Left cardiac atrium (tissue), 4 donors: ENCODE measurements around the gene NPC2. TPM values are rescaled to one million over a fixed set of nuclear protein-coding genes. Genes with fewer than 3 reads are reported as not detected.
"Not testable (repeated sequence)": the region's sequence is repeated elsewhere in the genome, so short reads cannot be mapped to it uniquely, and the experiment has no call there.

Experiments used
- ATAC-seq, 2 donors: fragments of 200-7000 bp; cut with Tn5 transposase; one replicate each; pipeline ENCODE4 v1.9.1; 2020; ENCODE audit warnings: mild to moderate bottlenecking in 2 of 2, moderate library complexity in 2 of 2
- DNase-seq: peaks from one replicate; pipeline ENCODE4 v3.0.0-alpha.2; 2020
- intact Hi-C, 2 donors: fragments of 100-400 bp; cut with DNase I; formaldehyde crosslinking; loops; one replicate each; pipeline versions ENCODE4 v1.14.1 to v1.15.1; 2022 to 2023
- total RNA-seq, 2 donors: library from RNA; stranded (reverse); fragmentation: NEBNext Ultra II Directional; extraction: Animal tissue kit (Norgen Biotek cat#: 25700); gene quantifications; one replicate each; pipeline ENCODE4 v1.2.1, GENCODE V29; 2021
- donor health status: DM: no; HTN: yes; CAD: no.
- donor health status: DM: no; HTN: yes; CAD: no; lungs with severe emphysema.
- donor health status: DM: yes; HTN: yes; CAD: no.
- donor health status: Dilated cardiomyopathy.

Gene NPC2
- total RNA-seq, 2 donors from 2014 or later = 156 to 157 TPM

- ATAC-seq (no peak), DNase-seq (no peak)
- intact Hi-C loops = no loop called here
These were observed 10.5 kb downstream of the NPC2 start for GRCh38 chr14:74482571-74482970.

GRCh38 chr14:74480046-74480445, 13.1 kb downstream of the NPC2 start:
- ATAC-seq = no peak
- no peak for DNase-seq
- intact Hi-C loops = no loop called here

- intact Hi-C loops = loop anchor here (1.0 to 5.0 kb wide), 2 partner anchors 117 kb away; no protein-coding TSS in a partner anchor
- DNase-seq (no peak), ATAC-seq (no peak)
These were observed 14.0 kb downstream of the NPC2 start for GRCh38 chr14:74478996-74479635.

- intact Hi-C loops = loop anchor here in 1 of 2 donors (5.0 kb wide), 1 partner anchor 114 kb away; no protein-coding TSS in a partner anchor
- ATAC-seq (no peak), DNase-seq (no peak)
These were observed 16.5 kb downstream of the NPC2 start for GRCh38 chr14:74476607-74477006.

GRCh38 chr14:74476107-74476506, 17.0 kb downstream of the NPC2 start:
- ATAC-seq (peak; percentile 28 to 51), DNase-seq (no peak)
- intact Hi-C loops = loop anchor here in 1 of 2 donors (5.0 kb wide), 1 partner anchor 114 kb away; no protein-coding TSS in a partner anchor

- intact Hi-C loops = loop anchor here in 1 of 2 donors (5.0 kb wide), 1 partner anchor 113 kb away; no protein-coding TSS in a partner anchor
- DNase-seq (no peak), ATAC-seq (peak; percentile 34 to 79)
These were observed 17.4 kb downstream of the NPC2 start for GRCh38 chr14:74475678-74476077.

DNA sequence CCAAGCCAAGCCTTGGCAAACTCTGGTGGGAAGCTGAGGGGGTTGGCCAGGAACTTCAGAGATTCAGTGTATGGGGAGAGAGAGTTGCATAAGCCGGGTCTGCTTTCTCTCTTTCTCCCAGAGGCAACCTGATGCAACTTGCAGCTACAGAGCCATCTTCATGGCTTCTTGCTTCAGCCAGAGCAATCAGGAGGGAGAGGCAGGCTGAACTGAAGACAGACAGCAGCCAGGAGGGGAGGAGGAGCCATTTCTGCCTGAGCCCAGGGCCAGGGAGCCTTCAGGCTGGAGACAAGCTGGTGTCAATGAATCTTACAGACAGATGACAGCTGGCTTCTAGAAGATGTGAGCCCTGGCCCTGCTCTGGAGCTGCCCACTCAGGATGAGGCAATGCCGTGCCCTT, 18.7 kb downstream of the NPC2 start:
- ATAC-seq (no peak), DNase-seq (no peak)
- intact Hi-C loops = no loop called here

DNA sequence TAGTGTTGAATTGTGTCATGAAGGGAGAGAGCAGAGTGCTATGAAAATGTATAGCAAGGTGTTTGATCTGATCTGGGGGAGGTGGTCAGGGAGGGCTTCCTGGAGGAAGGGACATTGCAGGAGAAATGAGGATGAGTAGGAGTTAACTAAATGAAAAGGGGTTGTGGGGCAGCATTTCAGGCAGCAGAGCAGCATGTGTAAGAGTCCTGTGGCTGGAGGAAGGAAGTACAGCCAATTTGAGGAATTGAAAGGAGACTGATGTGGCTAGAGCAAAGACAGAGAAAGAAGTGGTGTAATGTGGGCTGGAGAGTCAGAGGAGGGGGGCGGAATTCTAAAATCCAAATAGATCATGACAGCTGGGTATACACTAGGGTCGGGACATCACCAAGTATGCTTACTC, 20.5 kb downstream of the NPC2 start:
- ATAC-seq (no peak), DNase-seq (no peak)
- intact Hi-C loops = no loop called here

DNA sequence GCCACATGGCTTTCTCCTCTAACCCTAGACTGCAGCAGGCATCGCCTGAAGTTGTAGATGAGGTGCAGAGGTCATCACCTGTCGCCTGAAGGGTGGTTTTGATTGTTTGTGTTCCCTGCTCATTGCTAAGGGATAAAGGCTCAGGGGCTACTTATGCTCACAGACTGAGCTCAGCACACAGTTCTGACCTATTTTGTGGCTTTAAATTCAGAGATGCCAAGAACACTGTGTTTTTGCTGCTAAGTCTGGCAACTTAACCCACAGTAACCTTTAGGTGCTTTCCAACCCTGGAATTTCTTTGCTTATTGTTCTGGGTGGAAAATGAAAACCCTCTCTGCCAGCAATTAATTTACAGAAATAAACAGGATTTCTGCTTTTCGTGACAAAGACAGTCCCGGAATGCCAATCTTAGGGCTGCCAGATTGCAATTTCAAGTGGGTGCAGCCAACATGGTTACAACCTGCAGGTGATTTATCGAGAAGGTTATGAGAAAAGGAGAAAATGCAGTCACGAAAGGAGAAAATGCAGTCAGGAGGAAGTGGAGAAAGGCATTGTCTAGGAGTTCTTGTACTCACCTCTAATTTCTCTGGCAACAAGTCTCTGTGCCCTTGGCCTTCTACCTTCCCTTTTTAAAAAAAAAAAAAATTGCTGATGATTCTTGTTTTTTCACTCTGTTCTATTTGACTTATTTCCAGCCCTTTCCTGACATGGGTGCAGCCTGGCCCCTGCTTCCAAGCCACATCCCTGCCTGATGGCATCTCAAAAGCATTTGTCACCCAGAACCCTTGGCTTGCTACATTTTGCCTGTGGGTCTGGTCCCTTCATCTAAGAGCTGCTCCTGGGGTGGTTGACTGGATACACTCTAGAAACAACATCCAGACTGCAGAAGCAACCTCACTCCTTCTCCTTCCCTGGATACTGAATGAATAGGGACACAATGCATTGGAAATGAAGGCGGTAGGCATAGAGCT, 23.3 kb downstream of the NPC2 start:
- intact Hi-C loops = no loop called here
- ATAC-seq = peak in 1 of 2 donors; percentile 23
- DNase-seq = no peak

DNA sequence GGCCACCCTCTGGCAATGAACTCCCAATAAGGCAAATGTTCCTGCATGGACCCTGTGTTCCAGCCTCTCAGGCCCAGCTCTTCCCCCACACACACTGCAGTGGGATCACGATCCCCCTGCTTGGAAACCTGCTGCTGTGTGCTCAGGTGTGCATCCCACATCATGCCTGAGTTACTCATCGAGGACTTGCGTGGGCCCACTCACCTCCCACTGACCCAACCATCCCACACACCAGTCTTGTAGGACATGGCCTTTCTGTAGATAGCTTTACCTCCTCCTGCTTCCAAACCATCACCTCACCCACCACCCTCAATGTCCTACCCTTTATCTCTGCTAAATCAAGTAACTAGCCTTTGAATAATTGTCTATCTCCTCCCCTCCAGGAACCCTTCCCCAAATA, 24.6 kb downstream of the NPC2 start:
- intact Hi-C loops = no loop called here
- no peak for ATAC-seq
- no peak for DNase-seq

GRCh38 chr14:74465335-74465734, 27.8 kb downstream of the NPC2 start:
- ATAC-seq (no peak), DNase-seq (no peak)
- intact Hi-C loops = no loop called here

- no peak for ATAC-seq
- intact Hi-C loops = no loop called here
- DNase-seq = no peak
These were observed 28.3 kb downstream of the NPC2 start for GRCh38 chr14:74464785-74465184.

DNA sequence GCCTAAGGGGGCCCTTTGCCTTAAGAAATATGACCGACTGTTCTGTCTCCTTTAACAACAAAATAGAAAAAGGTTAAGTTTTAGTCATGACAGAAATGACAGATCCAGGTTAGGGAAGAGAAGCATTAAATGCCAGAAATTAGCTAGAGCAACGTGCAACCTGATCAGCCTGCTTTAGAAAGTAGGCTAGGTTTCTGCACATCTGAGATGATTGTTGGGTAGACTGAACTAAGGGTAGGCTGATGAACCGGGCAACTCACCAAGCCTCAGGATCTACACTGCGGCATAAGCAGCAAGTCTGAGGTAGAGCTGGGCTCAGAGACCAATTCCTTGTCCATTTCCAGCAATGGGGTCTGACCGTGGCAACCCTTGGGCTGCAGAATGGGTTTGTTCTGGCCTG, 29.4 kb downstream of the NPC2 start:
- intact Hi-C loops = no loop called here

DNA sequence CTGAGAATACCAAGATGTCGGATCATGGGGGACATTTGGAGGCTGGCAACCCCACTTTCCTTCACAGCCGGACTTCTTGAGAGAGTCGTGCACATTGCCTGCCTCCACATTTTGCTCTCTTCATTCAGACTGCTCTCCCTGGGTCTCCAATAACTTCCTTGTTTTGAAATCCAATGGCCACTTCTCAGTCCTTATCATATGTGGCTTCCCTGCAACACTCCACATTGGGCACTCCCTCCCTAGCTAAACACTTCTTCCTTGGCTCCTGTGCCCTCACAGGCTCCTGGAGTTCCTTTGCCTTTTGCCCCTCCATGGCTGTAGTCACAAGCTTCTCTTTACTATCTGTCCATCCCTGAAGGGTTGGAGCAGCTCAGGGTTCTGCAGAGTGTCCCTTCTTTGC, 30.1 kb downstream of the NPC2 start:
- ATAC-seq (no peak), DNase-seq (no peak)
- intact Hi-C loops = no loop called here

More for the DNA sequence above, 29.4 kb downstream of the NPC2 start:
- DNase-seq (no peak), ATAC-seq (no peak)

DNA sequence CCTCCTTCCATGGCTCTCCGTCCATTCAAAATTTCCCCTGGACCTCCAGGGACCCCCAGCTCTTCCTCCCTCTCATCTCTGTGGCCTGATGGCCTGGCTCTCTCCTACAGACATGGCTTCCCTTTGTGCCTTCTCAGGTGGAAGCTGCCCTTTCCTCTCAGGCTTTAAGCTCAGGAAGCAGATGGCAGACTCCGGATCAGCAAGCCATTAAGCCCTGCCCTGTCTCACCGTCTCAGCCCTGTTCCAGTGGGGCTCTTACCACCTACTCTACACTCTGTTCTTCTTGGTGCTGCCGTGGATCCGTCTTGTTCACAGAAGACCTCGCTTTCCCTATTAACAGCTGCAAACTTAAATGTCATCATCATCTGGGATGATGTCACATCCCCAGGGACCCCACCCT, 33.1 kb downstream of the NPC2 start:
- peak in 1 of 2 donors; percentile 12 for ATAC-seq
- DNase-seq = no peak

DNA sequence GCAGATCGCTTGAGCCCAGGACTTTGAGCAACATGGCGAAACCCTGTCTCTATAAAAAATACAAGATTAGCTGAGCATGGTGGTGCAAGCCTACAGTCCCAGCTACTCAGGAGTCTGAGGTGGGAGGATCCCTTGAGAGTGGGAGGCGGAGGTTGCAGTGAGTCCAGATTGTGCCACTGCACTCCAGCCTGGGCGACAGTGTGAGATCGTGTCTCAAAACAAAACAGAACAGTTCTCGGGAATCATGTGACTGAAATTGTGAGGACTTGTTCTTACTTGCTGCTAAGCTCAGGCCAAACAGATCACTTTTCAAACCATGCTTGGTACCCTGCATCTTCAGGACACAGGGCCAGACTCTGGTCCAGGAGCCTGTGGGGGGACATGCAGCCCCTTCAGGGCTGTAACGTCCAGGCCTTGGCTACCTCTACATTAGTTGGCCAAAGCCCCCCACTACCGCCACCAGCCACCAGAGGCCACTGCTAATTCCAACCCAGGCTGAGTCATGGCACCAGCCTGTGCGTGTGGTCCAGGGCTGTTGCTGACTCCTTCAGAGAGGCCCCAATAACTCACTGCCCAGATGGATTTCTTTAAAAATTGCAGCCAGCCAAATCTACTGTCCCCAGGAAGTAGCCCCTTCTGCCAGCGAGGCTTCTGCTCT, 33.7 kb downstream of the NPC2 start:
- intact Hi-C loops = no loop called here
- DNase-seq = no peak
- peak; percentile 63 to 79 for ATAC-seq

More for the DNA sequence above, 33.1 kb downstream of the NPC2 start:
- intact Hi-C loops = no loop called here

- intact Hi-C loops = no loop called here
- ATAC-seq (no peak), DNase-seq (no peak)
These were observed 35.6 kb downstream of the NPC2 start for GRCh38 chr14:74457565-74457895.

GRCh38 chr14:74456684-74457564, 36.2 kb downstream of the NPC2 start:
- ATAC-seq (no peak), DNase-seq (no peak)
- intact Hi-C loops = no loop called here

DNA sequence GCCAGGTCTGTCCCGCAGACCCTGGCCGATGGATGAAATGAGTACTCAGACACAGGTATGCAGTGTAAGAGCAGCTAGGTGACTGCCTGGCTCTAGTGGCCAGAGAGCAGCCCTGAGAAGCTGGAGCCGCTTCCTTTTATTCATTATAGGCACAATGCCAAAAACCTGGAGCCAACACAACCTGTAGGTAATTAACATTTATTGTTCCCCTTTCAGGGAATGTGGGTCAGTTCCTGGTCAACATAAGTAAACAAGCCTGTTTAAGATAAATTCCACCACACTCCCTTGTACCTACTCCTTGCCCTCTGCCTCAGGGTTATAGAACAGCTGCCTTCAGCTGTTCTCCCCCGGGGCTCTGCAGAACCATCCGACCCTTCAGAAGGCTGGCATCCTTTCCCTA, 38.7 kb downstream of the NPC2 start:
- ATAC-seq, DNase-seq, intact Hi-C loops: not testable (repeated sequence)
